Astrocyte (in vitro differentiated cells and primary cell): ENCODE measurements around the gene TFIP11.

ENCODE experiments used
- EZH2 ChIP-seq: IDR thresholded peaks from 2 replicates; pipeline ENCODE4 v1.6.1; 2012; ENCODE audit warnings: mild to moderate bottlenecking, low read length, inconsistent platforms; ENCODE audit not compliant: insufficient read depth
- TF ChIP-seq, protein P1 (sequence below): IDR thresholded peaks from 2 replicates; pipeline ENCODE4 v1.5.1; 2011; ENCODE audit warnings: low read depth, mild to moderate bottlenecking, inconsistent platforms, low read length, moderate library complexity; ENCODE audit not compliant: insufficient read depth

GRCh38 chr22:26545827-26546226, 33.6 kb upstream of the TFIP11 start:
- TF ChIP-seq, protein P1, sequence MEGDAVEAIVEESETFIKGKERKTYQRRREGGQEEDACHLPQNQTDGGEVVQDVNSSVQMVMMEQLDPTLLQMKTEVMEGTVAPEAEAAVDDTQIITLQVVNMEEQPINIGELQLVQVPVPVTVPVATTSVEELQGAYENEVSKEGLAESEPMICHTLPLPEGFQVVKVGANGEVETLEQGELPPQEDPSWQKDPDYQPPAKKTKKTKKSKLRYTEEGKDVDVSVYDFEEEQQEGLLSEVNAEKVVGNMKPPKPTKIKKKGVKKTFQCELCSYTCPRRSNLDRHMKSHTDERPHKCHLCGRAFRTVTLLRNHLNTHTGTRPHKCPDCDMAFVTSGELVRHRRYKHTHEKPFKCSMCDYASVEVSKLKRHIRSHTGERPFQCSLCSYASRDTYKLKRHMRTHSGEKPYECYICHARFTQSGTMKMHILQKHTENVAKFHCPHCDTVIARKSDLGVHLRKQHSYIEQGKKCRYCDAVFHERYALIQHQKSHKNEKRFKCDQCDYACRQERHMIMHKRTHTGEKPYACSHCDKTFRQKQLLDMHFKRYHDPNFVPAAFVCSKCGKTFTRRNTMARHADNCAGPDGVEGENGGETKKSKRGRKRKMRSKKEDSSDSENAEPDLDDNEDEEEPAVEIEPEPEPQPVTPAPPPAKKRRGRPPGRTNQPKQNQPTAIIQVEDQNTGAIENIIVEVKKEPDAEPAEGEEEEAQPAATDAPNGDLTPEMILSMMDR: no peak
- TF ChIP-seq EZH2: no peak
